Right ventricle myocardium superior (tissue), 1 donor: ENCODE data around the gene CRYBG1. TPM values are rescaled to one million over a fixed set of nuclear protein-coding genes. Genes with fewer than 3 reads are reported as not detected.
A peak's percentile ranks its signal among the peaks of the same experiment; 100 is the strongest.

Experiments
- ATAC-seq: fragments of 200-7000 bp; cut with Tn5 transposase; one replicate; pipeline ENCODE4 v1.9.1; 2020; ENCODE audit warnings: mild to moderate bottlenecking; ENCODE audit not compliant: poor library complexity
- DNase-seq: peaks from one replicate; pipeline ENCODE4 v3.0.0-alpha.2; 2020
- intact Hi-C: fragments of 100-400 bp; cut with DNase I; formaldehyde crosslinking; loops from one replicate; pipeline ENCODE4 v1.11.2; 2022
- total RNA-seq: library from RNA; stranded (reverse); fragmentation: NEBNext Ultra II Directional; extraction: Animal tissue kit (Norgen Biotek cat#: 25700); gene quantifications from one replicate; pipeline ENCODE4 v1.2.1, GENCODE V29; 2021
- donor health status: DM: no; HTN: yes; CAD: no; lungs with severe emphysema.

The CRYBG1 gene
- total RNA-seq, 1 donor from 2014 or later = 1.6 TPM

GRCh38 chr6:106411056-106411455, 50.5 kb downstream of the CRYBG1 start:
- no peak for ATAC-seq

GRCh38 chr6:106411643-106412200, 51.2 kb downstream of the CRYBG1 start:
- no peak for ATAC-seq

More at GRCh38 chr6:106411056-106411455, 50.5 kb downstream of the CRYBG1 start:
- intact Hi-C loops = no loop called here
- DNase-seq = no peak

GRCh38 chr6:106413016-106413415, 52.5 kb downstream of the CRYBG1 start:
- no peak for ATAC-seq
- DNase-seq = no peak
- intact Hi-C loops = no loop called here

More at GRCh38 chr6:106411643-106412200, 51.2 kb downstream of the CRYBG1 start:
- intact Hi-C loops = no loop called here
- no peak for DNase-seq

GRCh38 chr6:106413722-106414121, 53.2 kb downstream of the CRYBG1 start:
- ATAC-seq (no peak), DNase-seq (no peak)
- intact Hi-C loops = no loop called here

GRCh38 chr6:106415921-106416320, 55.4 kb downstream of the CRYBG1 start:
- no peak for ATAC-seq
- intact Hi-C loops = no loop called here
- DNase-seq = no peak

GRCh38 chr6:106417572-106418147, 57.1 kb downstream of the CRYBG1 start:
- DNase-seq (no peak), ATAC-seq (peak; percentile 48)
- intact Hi-C loops = no loop called here

- DNase-seq (no peak), ATAC-seq (no peak)
- intact Hi-C loops = no loop called here
These were observed 59.5 kb downstream of the CRYBG1 start for GRCh38 chr6:106419900-106420613.

- intact Hi-C loops = no loop called here
- no peak for ATAC-seq
- no peak for DNase-seq
These were observed 61.0 kb downstream of the CRYBG1 start for GRCh38 chr6:106421496-106421895.

GRCh38 chr6:106422534-106422933, 62.0 kb downstream of the CRYBG1 start:
- no peak for ATAC-seq
- intact Hi-C loops = no loop called here
- no peak for DNase-seq

GRCh38 chr6:106425382-106425781, 64.9 kb downstream of the CRYBG1 start:
- no peak for ATAC-seq
- intact Hi-C loops = no loop called here
- DNase-seq = no peak

- ATAC-seq = no peak
- DNase-seq = no peak
- intact Hi-C loops = no loop called here
These were observed 65.9 kb downstream of the CRYBG1 start for GRCh38 chr6:106426250-106426970.

GRCh38 chr6:106430466-106430865, 69.9 kb downstream of the CRYBG1 start:
- DNase-seq (no peak), ATAC-seq (no peak)
- intact Hi-C loops = no loop called here

GRCh38 chr6:106431405-106431804, 70.9 kb downstream of the CRYBG1 start:
- ATAC-seq (no peak), DNase-seq (no peak)
- intact Hi-C loops = no loop called here

GRCh38 chr6:106431972-106432371, 71.5 kb downstream of the CRYBG1 start:
- intact Hi-C loops = no loop called here
- DNase-seq = no peak
- no peak for ATAC-seq

GRCh38 chr6:106434530-106434929, 74.0 kb downstream of the CRYBG1 start:
- ATAC-seq (no peak), DNase-seq (no peak)
- intact Hi-C loops = no loop called here

GRCh38 chr6:106439459-106439858, 78.9 kb downstream of the CRYBG1 start:
- DNase-seq (no peak), ATAC-seq (no peak)
- intact Hi-C loops = no loop called here

GRCh38 chr6:106440546-106440945, 80.0 kb downstream of the CRYBG1 start:
- intact Hi-C loops = no loop called here
- ATAC-seq = no peak
- no peak for DNase-seq

GRCh38 chr6:106442395-106442794, 81.9 kb downstream of the CRYBG1 start:
- DNase-seq (no peak), ATAC-seq (no peak)
- intact Hi-C loops = no loop called here

GRCh38 chr6:106444777-106445507, 84.4 kb downstream of the CRYBG1 start:
- DNase-seq = no peak
- intact Hi-C loops = loop anchor here (5.0 kb wide), 2 partner anchors 122 to 532 kb away; no protein-coding TSS in a partner anchor
- peak; percentile 82 for ATAC-seq
